ENCODE measurements around the gene SMIM35. TPM values are rescaled to one million over a fixed set of nuclear protein-coding genes. Genes with fewer than 3 reads are reported as not detected.

Gene SMIM35
- total RNA-seq, 1 donor from 2014 or later: not detected

DNA sequence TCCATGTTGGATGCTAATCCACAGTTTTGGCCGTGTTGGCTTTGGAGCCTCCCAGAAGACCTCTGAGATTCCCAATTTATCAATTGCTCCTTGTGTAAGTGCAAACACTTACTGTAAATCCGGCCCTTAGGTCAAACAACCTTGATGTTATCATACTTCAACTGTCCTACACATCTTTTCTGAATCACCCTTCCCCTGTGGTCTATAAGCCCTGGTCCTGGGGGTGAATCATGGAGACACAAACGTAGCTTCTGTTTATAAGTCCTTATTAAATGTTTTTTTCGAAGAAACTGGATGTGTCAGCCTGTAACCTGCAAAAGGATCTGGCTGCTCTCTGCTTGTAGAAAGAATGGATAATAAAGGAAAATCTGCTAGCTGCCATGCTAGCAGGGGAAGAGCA, 102.3 kb downstream of the SMIM35 start:
- no peak for DNase-seq (ENCODE audit: low spot score)

DNA sequence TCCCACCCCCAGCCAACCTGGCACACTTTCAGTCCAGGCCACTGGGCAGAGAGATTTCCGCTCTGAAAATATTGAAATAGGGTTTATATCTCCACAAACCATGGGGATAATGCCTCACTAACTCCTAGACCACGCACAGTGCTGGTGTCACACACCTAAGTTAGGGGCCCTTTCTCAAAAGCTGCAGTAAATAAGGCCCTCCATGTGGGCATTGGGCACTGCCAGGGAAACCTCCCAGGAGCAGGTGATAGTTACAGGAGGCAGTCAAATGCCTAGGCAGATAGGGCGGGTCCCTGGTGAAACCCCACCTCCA, 103.6 kb downstream of the SMIM35 start:
- no peak for DNase-seq (ENCODE audit: low spot score)

DNA sequence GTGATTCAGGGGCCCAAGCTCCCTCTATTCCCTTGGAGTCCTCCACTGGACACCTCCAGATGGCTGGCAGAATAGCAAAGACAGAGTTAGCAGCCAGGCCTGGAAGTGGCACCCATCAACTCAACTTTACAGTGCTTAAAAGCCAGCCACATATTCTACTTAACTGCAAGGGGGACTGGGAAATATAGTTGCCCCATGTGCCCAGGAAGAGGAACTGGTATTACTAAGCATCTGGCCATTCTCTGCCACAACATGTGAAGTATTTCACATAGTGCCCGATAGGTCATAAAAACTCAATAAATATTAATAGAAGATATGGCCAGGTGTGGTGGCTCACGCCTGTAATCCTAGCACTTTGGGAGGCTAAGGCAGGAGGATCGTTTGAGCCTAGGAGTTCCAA, 106.0 kb downstream of the SMIM35 start:
- DNase-seq (ENCODE audit: low spot score): peak; percentile 6

DNA sequence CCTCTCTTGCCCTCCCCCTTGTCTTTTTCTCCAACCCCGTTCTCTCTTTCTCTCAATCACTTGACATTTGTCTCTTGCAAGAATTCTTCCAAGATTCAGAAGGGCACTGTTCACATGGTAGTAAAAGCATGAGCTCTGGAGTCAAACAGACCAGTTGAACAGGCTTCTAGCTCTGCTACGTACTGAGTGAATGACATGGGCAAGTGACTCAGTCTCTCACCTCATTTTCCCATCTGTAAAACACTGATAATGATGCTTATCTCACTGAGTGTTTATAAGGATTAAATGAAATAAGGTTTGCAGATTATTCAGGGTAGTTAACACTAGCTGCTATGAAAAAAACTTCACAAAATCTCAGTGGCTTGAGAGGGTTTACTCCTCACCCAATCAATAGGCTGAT, 106.5 kb downstream of the SMIM35 start:
- DNase-seq (ENCODE audit: low spot score): no peak

DNA sequence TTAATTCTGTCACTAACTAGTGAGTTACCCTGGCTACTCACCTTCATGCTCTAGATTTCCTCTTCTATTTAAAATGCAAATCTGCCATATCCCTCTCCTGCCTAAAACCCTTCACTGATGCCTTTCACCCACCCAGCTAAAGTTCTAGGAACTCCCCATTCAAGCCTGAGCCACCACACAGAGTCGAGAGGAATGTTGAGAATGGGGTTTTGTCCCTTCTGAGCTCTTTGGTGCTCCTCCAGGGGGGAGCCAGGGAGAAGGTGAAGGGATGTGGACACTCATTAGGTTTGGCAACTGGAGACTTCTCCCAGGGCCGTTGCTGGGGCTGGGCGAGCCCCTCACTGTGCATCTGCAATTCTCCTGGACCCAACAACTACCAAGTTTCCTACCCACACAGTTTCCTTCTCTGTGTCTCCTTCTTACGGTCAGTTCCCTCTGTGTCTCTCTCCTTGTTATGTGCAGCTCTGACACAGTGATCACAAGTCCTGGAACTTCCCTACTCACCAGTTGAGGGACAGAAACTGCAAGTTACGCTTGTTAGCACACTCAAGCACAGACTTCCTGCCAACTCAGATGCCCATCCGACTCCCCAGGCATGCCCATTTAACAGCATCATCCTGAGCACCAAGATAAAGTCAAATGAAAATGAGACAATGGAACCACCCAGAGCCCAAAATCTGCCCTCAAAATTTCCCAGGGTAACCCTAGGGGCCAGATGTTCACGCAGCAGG, 107.1 kb downstream of the SMIM35 start:
- peak; percentile 24 for DNase-seq (ENCODE audit: low spot score)

DNA sequence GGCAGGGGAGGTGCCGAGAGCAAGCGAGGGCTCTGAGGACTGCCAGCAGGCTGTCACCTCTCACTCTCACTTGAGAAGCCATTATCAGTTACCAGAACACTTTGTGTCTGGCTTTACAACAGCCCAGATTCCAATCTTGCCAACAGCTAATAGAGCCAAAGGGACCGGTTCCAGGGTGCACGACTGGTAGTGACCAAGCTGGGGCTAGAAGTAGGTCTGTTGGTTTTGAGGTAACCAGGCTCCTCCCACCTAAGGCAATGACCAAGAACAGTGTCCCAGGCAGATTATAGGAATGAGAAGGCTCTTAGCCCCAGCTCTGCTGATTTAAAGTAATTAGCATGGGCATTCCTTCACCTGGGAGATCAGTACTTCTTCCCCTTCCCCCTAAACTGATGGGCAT, 107.8 kb downstream of the SMIM35 start:
- peak; percentile 2 for DNase-seq (ENCODE audit: low spot score)

DNA sequence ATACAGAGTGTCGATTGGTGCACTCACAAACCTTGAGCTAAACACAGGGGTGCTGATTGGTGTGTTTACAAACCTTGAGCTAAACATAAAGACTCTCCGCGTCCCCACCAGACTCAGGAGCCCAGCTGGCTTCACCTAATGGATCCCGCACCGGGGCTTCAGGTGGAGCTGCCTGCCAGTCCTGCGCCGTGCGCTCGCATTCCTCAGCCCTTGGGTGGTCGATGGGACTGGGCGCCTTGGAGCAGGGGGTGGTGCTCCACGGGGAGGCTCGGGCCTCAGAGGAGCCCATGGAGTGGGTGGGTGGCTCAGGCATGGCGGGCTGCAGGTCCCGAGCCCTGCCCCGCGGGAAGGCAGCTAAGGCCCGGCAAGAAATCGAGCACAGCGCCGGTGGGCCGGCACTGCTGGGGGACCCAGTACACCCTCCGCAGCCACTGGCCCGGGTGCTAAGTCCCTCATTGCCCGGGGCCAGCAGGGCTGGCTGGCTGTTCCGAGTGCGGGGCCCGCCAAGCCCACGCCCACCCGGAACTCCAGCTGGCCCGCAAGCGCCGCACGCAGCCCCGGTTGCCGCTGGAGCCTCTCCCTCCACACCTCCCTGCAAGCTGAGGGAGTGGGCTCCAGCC, 108.4 kb downstream of the SMIM35 start:
- peak; percentile 7 for DNase-seq (ENCODE audit: low spot score)

DNA sequence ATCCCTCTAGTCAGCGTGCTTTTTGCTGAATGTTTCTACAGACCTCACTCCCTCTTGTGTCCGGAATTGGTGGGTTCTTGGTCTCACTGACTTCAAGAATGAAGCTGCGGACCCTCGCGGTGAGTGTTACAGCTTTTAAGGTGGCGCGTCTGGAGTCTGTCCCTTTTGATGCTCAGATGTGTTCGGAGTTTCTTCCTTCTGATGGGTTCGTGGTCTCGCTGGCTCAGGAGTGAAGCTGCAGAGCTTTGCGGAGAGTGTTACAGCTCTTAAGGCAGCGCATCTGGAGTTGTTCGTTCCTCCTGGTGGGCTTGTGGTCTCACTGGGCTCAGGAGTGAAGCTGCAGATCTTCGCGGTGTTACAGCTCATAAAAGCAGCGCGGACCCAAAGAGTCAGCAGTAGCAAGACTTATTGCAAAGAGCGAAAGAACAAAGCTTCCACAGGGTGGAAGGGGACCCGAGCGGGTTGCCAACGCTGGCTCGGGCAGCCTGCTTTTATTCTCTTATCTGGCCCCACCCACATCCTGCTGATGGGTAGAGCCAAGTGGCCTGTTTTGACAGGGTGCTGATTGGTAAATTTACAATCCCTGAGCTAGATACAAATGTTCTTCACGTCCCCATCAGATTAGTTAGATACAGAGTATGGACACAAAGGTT, 109.0 kb downstream of the SMIM35 start:
- peak; percentile 6 for DNase-seq (ENCODE audit: low spot score)

DNA sequence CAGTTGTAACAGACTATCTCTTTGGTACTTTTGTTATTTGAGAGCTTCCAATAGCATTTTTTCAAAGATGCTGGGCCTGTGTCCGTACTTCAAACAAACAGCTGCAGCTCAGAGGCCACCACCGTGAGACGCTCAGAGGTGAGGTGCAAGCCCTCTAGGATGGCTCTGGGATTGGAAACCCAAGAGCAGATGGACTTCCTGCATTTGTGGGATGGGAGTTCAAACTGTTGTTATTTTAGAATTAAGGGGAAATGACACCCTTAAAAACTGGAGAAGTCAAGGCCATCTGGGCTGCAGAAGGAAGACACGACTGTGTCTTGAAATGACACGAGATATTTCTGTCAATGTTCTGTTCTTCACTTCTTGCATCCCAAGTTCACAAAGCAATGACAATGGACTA, 109.7 kb downstream of the SMIM35 start:
- DNase-seq (ENCODE audit: low spot score): peak; percentile 7

DNA sequence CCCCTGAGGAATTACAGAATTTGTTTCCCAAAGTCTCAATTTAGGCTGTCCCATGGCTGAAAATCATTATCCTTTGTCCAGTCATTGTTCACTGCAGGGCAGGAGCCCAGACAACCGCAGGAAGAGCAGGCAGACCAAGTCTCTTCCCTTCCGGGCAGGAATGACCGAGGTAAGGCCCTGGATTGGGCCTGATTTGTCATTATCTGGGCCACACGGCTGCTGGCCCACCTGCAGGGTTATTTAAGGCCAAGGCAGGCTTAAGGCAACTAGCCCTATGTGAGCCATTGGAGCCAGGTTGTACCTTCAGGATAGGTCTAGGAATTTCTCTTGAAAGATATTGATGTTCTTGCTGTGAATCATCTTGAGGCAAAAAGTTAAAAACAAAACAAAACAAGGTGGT, 110.3 kb downstream of the SMIM35 start:
- peak; percentile 1 for DNase-seq (ENCODE audit: low spot score)

DNA sequence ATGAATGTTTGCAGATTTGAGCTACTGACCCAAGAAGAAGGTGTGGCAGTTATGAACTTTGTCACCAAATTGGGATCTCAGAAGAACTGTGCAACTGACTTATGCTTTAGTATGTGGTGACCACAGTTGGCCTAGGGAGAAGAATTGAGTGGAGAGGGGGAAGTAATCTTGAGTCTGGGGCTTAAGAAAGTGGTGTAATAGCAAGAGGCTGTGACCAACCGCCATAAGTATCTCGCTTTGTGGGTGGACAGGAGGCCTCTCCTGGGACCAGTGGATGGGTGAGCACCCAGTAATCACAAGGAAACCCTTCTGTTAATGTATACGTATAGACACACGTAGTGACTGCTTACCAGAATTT, 113.3 kb downstream of the SMIM35 start:
- peak; percentile 9 for DNase-seq (ENCODE audit: low spot score)

DNA sequence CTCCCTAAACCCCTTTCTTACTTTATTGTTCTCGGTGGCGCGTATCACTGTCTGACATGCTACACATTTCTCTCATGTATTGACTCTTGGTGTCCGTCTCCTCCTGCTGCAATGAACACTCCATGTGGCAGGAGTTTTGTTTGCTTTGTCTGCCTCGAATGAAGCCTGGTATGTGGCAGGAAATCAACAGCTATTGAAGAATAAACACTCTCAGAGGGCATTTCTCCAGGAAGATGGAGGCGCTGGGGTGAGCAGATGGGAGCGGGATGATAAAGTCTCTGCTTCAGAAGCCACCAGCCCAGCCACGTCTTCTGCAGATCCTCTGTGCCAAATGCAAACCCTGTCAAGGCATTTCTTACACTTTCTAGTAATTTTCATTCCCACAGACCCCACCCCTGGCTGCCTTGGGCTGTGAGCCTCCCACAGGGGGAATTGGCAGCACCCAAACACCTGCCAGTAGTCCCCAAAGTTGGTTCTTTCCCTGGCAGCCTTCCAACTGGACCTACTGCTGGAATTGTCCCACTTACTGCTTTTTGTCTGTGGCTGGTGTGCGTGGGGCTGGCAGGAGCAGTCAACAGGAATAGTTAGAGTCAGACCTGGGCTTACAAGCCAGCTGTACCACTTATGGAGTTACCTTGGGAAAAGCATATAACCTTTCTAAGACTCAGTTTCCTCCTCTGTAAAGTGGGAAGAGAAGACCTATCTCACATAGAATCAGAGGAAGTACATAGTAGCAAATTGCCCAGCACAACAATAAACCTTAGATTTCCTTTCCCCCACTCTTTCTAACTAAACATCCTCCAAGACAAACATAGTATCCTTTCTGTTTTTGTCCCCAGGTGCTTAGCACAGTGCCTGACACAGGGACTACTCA, 113.9 kb downstream of the SMIM35 start:
- DNase-seq (ENCODE audit: low spot score): peak; percentile 49

DNA sequence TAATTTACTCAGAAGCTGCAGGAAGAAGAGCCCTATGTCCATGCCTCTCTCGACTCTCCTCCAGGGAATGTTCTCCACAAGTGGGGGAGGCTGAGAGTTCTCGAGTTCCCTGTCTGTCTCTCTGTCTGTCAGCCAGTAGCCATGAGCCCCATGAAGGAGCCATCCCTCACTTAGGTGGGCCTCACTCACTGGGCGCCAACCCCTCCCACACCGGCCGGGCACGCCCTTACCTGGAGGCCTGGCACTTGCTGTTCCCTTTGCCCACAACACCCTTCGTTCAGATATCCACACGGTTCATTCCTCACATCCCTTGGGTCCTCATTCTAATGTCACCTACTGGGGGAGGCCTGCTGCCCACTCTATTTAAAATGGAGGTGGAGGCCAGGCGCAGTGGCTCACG, 114.7 kb downstream of the SMIM35 start:
- peak; percentile 9 for DNase-seq (ENCODE audit: low spot score)

DNA sequence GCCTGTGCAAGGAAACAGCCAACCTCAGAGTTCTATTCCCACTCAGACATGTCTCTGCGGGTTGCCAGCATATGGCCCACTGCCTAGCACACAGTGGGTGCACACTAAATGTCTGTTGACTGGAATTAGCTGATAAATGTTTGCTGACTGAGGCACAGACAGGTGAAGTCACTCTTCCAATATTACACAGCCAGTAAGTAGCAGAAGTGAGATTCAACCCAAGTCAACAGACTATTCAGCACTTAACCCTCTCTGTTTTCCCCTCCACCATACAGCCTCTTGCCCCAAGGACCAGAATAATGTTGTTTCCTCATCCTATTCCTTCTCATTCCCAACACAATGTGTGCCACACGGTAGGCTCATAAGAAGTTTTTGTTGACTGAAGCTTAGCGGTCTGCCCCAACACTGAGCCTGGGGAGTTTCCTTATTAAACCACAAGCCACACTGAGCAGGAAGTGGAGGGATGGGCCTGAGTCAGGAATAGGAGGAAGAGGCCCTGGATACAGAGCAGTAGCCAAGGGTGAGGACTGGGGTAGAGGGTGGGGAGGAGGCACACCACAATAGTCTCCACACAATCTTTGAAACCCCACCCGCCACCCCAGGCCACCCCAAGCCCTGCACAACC, 116.3 kb downstream of the SMIM35 start:
- DNase-seq (ENCODE audit: low spot score): peak; percentile 34

DNA sequence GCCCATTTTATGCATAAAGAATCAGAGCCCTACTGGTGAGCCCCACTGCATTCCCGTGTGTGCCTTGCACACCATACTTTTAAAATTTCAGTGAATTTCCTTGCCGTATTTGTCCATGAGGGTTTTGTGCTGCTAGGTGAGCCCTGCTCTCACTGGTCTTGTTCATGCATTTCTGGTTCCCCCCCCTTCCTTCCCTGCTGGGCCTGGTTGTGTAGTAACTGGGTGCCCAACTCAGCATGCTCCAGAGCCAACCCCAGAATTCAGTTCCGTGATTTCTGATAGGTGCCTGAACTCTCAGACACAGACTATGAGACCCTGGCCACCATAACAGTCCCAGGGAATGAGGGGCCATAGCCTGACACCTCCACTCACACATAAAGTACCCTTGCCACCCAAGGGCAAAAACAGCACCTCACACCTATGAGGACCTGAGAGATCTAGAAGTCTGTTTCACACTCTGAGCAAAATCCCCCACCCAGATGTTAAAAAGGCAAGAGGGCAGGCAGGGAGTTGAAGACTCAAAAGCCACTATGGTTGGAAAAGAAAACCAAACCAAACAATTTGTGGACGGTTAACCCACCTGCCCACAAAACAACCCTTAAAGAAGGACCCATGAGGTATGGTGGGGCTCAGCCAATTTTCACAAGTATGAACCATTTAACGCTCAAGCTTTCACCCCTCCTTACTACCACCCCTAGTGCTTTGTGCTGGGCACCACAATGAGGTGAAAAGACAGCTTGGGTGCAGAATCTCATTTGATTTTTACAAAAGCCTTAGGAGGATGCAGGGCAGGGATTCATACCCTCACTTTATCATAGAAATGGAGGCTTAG, 117.4 kb downstream of the SMIM35 start:
- DNase-seq (ENCODE audit: low spot score): peak; percentile 8

DNA sequence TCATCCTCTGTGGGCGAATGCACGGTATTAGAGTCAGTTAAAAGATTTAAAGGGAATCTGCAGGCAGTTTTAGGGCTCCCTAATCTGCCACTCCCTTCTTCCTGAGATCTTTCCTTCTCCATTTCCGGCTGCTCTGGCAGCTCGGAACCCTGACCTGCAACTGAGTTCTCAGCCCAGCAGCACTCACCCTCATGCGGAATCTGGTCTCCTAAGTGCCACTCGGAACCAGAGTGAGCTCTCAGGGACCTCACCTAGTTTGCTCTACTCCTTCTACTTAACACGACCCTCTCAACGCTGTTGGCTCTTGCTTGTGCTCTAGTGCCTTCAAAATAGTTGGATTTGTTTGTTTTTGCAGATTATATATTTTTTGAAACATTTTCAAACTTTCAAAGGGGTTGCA, 119.9 kb downstream of the SMIM35 start:
- peak; percentile 5 for DNase-seq (ENCODE audit: low spot score)

DNA sequence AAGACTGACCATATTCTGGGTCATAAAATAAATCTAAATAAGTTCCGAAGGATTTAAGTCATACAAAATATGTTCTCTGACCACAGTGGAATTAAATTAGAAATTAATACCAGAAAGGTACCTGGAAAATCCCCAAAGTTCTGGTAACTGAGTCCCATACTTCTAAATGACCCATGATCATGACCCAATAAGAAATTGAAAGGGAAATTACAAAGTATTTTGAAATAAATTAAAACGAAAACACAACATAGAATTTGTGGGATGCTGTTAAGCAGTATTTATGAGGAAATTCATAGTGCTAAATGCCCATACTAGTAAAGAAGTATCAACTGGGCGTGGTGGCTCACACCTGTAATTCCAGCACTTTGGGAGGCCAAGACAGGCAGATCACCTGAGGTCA, 123.9 kb downstream of the SMIM35 start:
- no peak for DNase-seq (ENCODE audit: low spot score)

DNA sequence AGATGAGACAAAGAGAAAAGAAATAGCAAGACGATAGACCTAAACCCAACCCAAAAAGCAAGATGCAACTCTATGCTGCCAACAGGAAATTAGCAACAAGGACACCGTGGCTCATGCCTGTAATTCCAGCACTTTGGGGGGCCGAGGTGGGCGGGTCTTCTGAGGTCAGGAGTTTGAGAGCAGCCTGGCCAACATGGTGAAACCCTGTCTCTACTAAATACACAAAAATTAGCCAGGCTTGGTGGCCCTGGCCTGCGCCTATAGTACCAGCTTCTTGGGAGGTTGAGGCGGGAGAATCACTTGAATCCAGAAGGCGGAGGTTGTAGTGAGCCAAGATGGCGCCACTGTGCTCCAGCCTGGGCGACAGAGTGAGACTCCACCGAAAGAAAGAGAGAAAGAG, 124.9 kb downstream of the SMIM35 start:
- peak; percentile 5 for DNase-seq (ENCODE audit: low spot score)

DNA sequence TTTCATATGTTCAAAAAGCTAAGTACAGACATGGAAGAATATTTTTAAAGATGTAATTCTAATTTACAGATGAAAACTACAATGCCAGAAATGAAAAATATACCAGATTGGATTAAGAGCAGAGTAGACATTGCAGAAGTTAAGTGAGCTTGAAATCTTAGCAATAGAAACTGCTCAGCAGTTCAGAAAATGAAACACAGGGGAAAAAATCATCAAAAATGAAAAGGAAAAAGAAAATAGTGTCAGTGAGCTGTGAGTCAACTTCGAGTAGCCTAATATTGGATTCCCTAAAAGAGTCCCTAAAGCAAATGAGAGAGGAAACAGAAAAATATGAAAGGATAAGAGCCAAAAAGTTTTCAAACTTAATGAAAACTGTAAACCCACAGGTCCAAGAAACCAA, 126.4 kb downstream of the SMIM35 start:
- no peak for DNase-seq (ENCODE audit: low spot score)

DNA sequence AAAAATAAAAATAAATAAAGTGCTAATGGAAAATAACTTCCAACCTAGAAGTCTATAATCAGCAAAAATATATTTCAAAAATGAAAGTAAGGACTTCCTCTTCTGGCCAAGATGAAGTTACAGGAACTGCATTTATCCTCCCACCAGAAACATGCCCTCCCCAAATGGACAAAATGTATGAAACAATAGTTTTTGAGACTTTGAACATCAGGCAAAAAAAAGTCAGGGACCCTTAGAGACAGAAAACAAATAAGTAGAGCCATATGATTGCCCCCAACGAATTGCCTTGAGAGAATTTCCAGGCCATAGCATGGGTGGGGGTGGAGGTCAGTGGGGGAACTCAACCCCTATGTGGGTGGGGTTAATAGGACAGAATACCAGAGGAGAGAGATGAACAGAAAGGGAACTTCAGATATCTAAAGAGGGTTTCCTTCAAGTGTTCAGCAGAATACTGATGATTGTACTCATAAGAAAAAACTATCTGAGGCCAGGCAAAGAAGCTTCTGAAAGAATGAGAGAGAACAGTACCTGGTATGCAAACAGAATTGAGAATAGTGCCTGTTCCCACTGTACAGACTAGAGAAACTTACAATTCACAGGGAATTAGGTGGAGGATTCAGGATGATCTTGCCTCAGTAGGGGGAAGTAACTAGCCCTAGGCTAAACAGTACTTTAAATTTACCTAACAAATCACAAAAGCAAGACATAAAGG, 127.2 kb downstream of the SMIM35 start:
- no peak for DNase-seq (ENCODE audit: low spot score)

Measured in mucosa of gallbladder (tissue), 1 donor.